HG03460 (cell line): Measurements from ENCODE around the gene NKTR.
"Not testable (repeated sequence)": the region's sequence is repeated elsewhere in the genome, so short reads cannot be mapped to it uniquely, and the experiment has no call there.

Experiments used
- ATAC-seq: cut with Tn5 transposase; IDR thresholded peaks from one replicate; pipeline ENCODE4 v1.9.1; 2021; ENCODE audit not compliant: unreplicated experiment

Gene NKTR

GRCh38 chr3:42593635-42594034 lies 6.9 kb upstream of the NKTR start:
- ATAC-seq: no peak

- ATAC-seq: no peak
These were observed 4.8 kb upstream of the NKTR start for GRCh38 chr3:42595682-42596081.

GRCh38 chr3:42597098-42597497 lies 3.4 kb upstream of the NKTR start:
- not testable (repeated sequence) for ATAC-seq

GRCh38 chr3:42600958-42601675 lies 631 bp downstream of the NKTR start:
- peak; percentile 25 for ATAC-seq

GRCh38 chr3:42601896-42602581 lies 1.6 kb downstream of the NKTR start:
- ATAC-seq: no peak

- ATAC-seq: no peak
These were observed 2.5 kb downstream of the NKTR start for GRCh38 chr3:42602961-42603360.

- ATAC-seq: no peak
These were observed 5.2 kb downstream of the NKTR start for GRCh38 chr3:42605546-42606173.

- ATAC-seq: no peak
These were observed 8.1 kb downstream of the NKTR start for GRCh38 chr3:42608581-42608980.

- ATAC-seq: no peak
These were observed 10.5 kb downstream of the NKTR start for GRCh38 chr3:42610976-42611375.

- no peak for ATAC-seq
These were observed 11.7 kb downstream of the NKTR start for GRCh38 chr3:42612217-42612616.

- ATAC-seq: no peak
These were observed 12.4 kb downstream of the NKTR start for GRCh38 chr3:42612928-42613327.

GRCh38 chr3:42613462-42613861 lies 13.0 kb downstream of the NKTR start:
- ATAC-seq: no peak

- no peak for ATAC-seq
These were observed 31.1 kb downstream of the NKTR start for GRCh38 chr3:42631620-42632019.

- ATAC-seq: no peak
These were observed 31.7 kb downstream of the NKTR start for GRCh38 chr3:42632146-42632545.

GRCh38 chr3:42633544-42633943 lies 33.1 kb downstream of the NKTR start:
- ATAC-seq: no peak

- no peak for ATAC-seq
These were observed 34.6 kb downstream of the NKTR start for GRCh38 chr3:42635111-42635510.

GRCh38 chr3:42637001-42637400 lies 36.5 kb downstream of the NKTR start:
- ATAC-seq: no peak

- no peak for ATAC-seq
These were observed 37.9 kb downstream of the NKTR start for GRCh38 chr3:42638339-42638842.

- ATAC-seq: no peak
These were observed 38.7 kb downstream of the NKTR start for GRCh38 chr3:42639192-42639591.

GRCh38 chr3:42640129-42640528 lies 39.6 kb downstream of the NKTR start:
- ATAC-seq: no peak

- no peak for ATAC-seq
These were observed 40.4 kb downstream of the NKTR start for GRCh38 chr3:42640771-42641370.
